ENCODE data around the gene CCNB1. TPM values are rescaled to one million over a fixed set of nuclear protein-coding genes. Genes with fewer than 3 reads are reported as not detected.

Gene CCNB1
- total RNA-seq: 1 to 10 TPM; 1.4 to 1.5 TPM
- 4.0 TPM for polyA plus RNA-seq (2013, experiment 1 of 2)
- 6.3 TPM for polyA plus RNA-seq (2013, experiment 2 of 2)
- total RNA-seq: 1.1 to 284 (median 3.9) reads per million in 172 experiments

DNA sequence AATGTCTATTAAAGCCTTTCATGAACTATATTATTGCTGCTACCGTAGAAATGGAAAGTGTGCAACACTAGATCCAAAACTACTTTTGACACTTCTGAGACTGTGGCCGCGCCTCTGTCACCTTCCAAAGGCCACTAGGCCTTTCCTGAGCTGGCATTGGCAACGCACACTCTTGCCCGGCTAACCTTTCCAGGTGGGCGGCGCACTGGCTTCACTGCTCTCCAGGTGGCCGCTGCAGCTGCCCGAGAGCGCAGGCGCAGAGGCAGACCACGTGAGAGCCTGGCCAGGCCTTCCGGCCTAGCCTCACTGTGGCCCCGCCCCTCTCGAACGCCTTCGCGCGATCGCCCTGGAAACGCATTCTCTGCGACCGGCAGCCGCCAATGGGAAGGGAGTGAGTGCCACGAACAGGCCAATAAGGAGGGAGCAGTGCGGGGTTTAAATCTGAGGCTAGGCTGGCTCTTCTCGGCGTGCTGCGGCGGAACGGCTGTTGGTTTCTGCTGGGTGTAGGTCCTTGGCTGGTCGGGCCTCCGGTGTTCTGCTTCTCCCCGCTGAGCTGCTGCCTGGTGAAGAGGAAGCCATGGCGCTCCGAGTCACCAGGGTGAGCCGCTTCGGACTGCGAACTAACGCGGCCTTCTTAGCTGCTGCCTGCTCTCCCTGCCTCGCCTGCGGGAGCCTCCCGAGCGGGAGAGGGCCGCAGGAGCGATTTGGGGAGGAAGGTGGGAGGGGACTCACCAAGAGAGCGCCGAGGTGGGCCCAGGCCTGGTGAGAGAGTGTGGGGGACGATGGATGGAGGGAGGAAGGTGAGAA, at the start of gene CCNB1:
Gene CCNB1, plus strand, starts transcription at position 465 of the 807 bp plus-strand sequence. Its CDS starts 113 bp downstream, at position 578.
- Mint-ChIP-seq H3K27me3 (no peaks in the 10 kb centered on the region), H3K9me3 (peaks cover 1% of the 10 kb centered on the region), H3K36me3 (ENCODE audit: low read depth) (no peaks in the 10 kb centered on the region), H3K27ac (peak within 1 kb of the TSS; percentile 73), H3K4me1 (ENCODE audit: low read depth) (peaks cover 23% of the 10 kb centered on the region), H3K4me3 (peak within 1 kb of the TSS; percentile 93)
- peak; percentile 92 to 98 (median 96) for DNase-seq
- Histone ChIP-seq H3K4me3 (ENCODE audit: low read length) (peak within 1 kb of the TSS; percentile 80), H3K36me3 (ENCODE audit: insufficient read depth, low read length) (peaks cover 4% of the 10 kb centered on the region), H3K4me1 (ENCODE audit: insufficient read depth, low read length) (peaks cover 16% of the 10 kb centered on the region), H3K27me3 (ENCODE audit: control insufficient read depth in 1 of 2, insufficient read depth in 2 of 2, low read length in 2 of 2) (no peaks in the 10 kb centered on the region), H3K27ac (ENCODE audit: low read depth in 1 of 2, low read length in 2 of 2) (peak within 1 kb of the TSS in 1 of 2 donors; percentile 46), H3K9me3 (ENCODE audit: control insufficient read depth in 1 of 2, insufficient read depth in 1 of 2, low read length in 2 of 2) (no peaks in the 10 kb centered on the region)
- TF ChIP-seq, protein P1, sequence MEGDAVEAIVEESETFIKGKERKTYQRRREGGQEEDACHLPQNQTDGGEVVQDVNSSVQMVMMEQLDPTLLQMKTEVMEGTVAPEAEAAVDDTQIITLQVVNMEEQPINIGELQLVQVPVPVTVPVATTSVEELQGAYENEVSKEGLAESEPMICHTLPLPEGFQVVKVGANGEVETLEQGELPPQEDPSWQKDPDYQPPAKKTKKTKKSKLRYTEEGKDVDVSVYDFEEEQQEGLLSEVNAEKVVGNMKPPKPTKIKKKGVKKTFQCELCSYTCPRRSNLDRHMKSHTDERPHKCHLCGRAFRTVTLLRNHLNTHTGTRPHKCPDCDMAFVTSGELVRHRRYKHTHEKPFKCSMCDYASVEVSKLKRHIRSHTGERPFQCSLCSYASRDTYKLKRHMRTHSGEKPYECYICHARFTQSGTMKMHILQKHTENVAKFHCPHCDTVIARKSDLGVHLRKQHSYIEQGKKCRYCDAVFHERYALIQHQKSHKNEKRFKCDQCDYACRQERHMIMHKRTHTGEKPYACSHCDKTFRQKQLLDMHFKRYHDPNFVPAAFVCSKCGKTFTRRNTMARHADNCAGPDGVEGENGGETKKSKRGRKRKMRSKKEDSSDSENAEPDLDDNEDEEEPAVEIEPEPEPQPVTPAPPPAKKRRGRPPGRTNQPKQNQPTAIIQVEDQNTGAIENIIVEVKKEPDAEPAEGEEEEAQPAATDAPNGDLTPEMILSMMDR (IDR thresholded peaks at IDR 0.05): no peak
- ChIA-PET CTCF (interaction anchor here (0.7 to 4.9 kb wide), 2 partner anchors 73 to 153 kb away, joined by 3 to 20 read pairs; partner anchors contain the start of gene SLC30A5), POLR2A (interaction anchor here (0.5 to 1.9 kb wide), 4 partner anchors 23 to 109 kb away, joined by 3 to 9 read pairs (median 4); partner anchors contain the start of genes CDK7, CENPH and SLC30A5)
- intact Hi-C loops (cut with DNase I, micrococcal nuclease): loop anchor here (1.0 to 10.0 kb wide), 7 partner anchors 22 to 202 kb away; partner anchors contain the start of genes SLC30A5 (in 2 of the 2), AK6 (in 1 of the 2), CCDC125 (in 1 of the 2) and CDK7 (in 1 of the 2)
- peak; percentile 100 for ATAC-seq (ENCODE audit: poor library complexity)

DNA sequence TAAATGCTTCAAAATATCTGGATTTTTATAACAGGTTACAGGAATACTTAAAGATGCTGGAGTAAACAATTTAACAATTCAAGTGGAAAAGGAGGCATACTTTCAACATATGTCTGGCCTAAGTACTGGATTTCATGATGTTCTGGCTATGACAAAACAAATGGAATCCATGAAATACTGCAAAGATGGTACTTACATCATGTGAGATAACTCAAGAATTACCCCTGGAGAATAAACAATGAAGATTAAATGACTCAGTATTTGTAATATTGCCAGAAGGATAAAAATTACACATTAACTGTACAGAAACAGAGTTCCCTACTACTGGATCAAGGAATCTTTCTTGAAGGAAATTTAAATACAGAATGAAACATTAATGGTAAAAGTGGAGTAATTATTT, 37.5 kb upstream of the CCNB1 start:
- TF ChIP-seq, protein P1 (IDR thresholded peaks at IDR 0.05): no peak
- ATAC-seq (ENCODE audit: poor library complexity): no peak
- H3K4me1 Mint-ChIP-seq (ENCODE audit: low read depth): no peaks in the 10 kb centered on the region
- no peak for DNase-seq
- H3K4me3 Mint-ChIP-seq: no peak overlapping the region
- H3K4me1 ChIP-seq (ENCODE audit: insufficient read depth, low read length): no peaks in the 10 kb centered on the region
- no peaks in the 10 kb centered on the region for H3K9me3 Mint-ChIP-seq
- intact Hi-C loops (cut with DNase I, micrococcal nuclease): no loop called here
- peaks cover 60% of the 10 kb centered on the region for H3K36me3 Mint-ChIP-seq (ENCODE audit: low read depth)
- H3K27me3 ChIP-seq (ENCODE audit: control insufficient read depth in 1 of 2, insufficient read depth in 2 of 2, low read length in 2 of 2): no peaks in the 10 kb centered on the region
- ChIA-PET POLR2A (no interaction called here), CTCF (no interaction called here)
- no peak overlapping the region for H3K27ac Mint-ChIP-seq
- H3K9me3 ChIP-seq (ENCODE audit: control insufficient read depth in 1 of 2, insufficient read depth in 1 of 2, low read length in 2 of 2): no peaks in the 10 kb centered on the region
- H3K36me3 ChIP-seq (ENCODE audit: insufficient read depth, low read length): peaks cover 36% of the 10 kb centered on the region
- no peak overlapping the region for H3K27ac ChIP-seq (ENCODE audit: low read depth in 1 of 2, low read length in 2 of 2)
- no peaks in the 10 kb centered on the region for H3K27me3 Mint-ChIP-seq
- H3K4me3 ChIP-seq (ENCODE audit: low read length): no peak overlapping the region

DNA sequence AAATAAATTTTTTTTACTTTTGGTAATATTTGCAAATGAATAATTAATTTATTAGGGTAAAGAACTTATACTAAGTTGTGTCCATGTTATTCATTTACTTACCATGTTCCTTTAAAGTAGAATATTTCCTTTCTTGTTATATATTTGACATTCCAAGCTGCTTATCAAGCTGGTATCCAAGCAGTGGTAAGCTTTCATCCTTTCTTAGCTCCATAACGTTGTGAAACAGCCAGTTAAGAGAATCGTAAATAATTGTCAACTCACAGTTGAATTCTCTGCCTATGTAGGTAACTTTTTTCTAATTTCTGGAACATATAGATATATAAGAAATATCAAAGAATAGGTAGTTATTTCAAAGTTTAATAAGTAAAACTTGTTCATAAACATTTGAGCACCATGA, 36.7 kb upstream of the CCNB1 start:
- Mint-ChIP-seq H3K9me3 (no peaks in the 10 kb centered on the region), H3K36me3 (ENCODE audit: low read depth) (peaks cover 53% of the 10 kb centered on the region), H3K27me3 (no peaks in the 10 kb centered on the region), H3K4me1 (ENCODE audit: low read depth) (no peaks in the 10 kb centered on the region), H3K27ac (no peak overlapping the region), H3K4me3 (no peak overlapping the region)
- DNase-seq: no peak
- ATAC-seq (ENCODE audit: poor library complexity): no peak
- no peaks in the 10 kb centered on the region for H3K27me3 ChIP-seq (ENCODE audit: control insufficient read depth in 1 of 2, insufficient read depth in 2 of 2, low read length in 2 of 2)
- intact Hi-C loops (cut with DNase I, micrococcal nuclease): no loop called here
- no peak overlapping the region for H3K4me3 ChIP-seq (ENCODE audit: low read length)
- ChIA-PET CTCF (no interaction called here), POLR2A (no interaction called here)
- H3K9me3 ChIP-seq (ENCODE audit: control insufficient read depth in 1 of 2, insufficient read depth in 1 of 2, low read length in 2 of 2): no peaks in the 10 kb centered on the region
- H3K36me3 ChIP-seq (ENCODE audit: insufficient read depth, low read length): peaks cover 30% of the 10 kb centered on the region
- H3K4me1 ChIP-seq (ENCODE audit: insufficient read depth, low read length): no peaks in the 10 kb centered on the region
- H3K27ac ChIP-seq (ENCODE audit: low read depth in 1 of 2, low read length in 2 of 2): no peak overlapping the region
- TF ChIP-seq, protein P1 (IDR thresholded peaks at IDR 0.05): no peak

All from CD4-positive, alpha-beta T cell (primary cell).